Stimulated activated CD4-positive, alpha-beta T cell treated with anti-CD3 and anti-CD28 coated beads, Interleukin-2, amount 100 ng/mL, for 4 hours (primary cell): Measurements from ENCODE around the gene CD58.
"Not testable (repeated sequence)": the region's sequence is repeated elsewhere in the genome, so short reads cannot be mapped to it uniquely, and the experiment has no call there.

Experiments
- DNase-seq: peaks from one replicate; pipeline ENCODE4 v3.0.0-alpha.2; 2020; ENCODE audit warnings: low read depth

The CD58 gene

DNA sequence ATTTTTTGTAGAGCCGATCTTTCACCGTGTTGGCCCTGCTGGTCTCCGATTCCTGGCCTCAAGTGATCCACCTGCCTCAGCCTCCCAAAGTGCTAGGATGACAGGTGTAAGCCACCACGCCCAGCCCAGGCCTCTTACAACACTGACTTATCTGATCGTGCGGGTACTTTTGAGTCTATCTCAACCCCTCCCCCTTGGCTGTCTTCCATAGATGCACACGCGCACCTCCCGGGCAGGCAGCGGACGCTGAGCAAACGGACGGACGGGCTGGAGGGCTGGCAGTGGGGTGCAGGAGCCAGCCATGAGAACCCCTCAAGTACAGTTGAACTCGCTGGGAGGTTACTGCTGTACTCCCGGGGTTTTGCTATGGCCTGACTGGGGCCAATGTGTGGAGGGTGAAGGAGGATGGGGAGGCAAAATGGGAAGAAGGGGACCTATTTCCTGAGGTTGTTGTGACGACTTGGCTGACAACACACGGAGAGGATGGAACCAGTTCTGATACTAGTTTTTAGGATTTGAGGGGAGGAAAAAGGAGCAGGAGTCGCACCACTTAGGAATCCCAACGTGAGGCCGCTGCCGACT, 959 bp downstream of the CD58 start:
- DNase-seq: no peak

DNA sequence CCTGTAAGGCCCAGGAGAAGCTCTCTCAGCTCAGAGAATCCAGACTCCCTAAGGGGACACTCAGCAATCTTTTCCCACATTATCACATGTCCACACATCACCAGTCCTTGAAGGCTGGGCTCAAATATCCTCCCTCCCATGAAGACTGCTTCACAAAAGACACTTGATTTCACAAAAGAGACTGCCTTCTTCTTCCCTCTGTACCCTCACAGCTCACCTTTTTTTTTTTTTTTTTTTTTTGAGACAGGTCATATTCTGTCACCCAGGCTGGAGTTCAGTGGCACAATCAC, 1.5 kb downstream of the CD58 start:
- DNase-seq: no peak

DNA sequence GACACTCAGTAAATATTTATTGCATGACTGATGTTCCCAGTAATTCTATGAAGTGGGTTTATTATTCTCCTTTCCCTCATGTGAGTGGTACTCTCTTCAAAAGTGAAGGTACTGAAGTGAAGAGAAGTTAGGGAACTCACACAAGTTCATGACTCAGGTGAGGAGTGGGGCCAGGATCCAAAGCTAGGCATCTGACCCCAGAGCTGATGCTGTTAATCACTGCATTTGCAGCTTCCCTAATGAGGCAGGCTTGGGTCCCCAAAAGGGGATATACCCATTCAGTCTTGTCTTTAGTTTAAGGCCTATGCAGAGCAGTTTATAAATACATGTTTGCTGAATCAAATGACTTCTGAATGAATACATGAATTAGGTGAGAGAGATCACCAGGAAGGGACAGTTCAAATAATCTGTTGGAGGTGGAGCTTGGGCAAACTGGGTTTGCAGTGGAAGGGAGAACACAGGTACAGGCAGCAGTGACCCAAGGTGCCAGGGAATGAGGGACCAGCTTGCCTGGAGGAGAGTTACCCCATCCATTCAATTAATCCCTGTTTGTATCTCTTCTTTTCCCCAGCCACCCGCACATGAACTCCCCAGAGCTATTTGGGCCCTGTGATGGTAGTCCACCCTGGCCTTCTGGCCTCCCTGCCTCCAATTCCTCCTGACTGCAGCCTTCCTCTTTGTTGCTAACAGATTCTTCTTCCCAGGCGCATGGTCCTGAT, 2.0 kb downstream of the CD58 start:
- DNase-seq: no peak

DNA sequence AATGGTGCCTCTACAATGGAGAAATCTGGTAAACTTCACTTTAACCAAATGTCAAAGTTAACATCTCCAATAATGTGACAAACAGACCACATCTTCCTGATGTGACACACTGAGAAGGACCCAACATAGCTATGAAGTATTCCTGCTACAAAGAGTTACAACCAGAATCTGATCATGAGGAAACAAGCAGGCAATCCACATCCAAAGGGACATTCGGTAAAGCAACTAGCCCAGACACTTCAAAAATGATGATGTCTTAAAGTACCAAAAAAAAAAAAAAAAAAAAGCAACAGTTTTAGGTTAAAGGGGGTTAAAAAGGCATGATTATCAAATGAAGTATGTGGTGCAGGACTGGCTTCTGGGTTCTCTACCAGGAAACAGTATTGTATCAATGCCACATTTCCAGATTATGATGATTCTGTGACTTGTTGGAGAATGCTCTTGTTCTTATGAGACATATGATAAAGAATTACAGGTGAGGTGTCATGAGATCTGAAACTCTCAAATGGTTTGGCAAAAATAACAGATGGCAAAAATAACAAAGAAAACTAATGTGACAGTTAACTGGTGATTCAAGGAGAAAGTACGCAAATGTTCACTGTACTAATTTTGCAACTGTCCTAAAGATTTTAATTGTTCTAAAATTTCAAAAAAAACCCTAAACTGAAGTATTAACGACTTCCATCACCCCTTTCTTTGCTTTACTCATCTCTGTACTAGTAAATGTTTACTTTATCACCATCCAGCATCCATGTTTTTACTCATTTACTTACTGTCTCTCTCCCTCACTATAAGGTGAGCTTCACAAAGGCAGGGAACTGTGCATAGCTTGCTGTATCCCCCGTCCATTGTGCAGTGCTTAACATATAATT, 2.8 kb downstream of the CD58 start:
- DNase-seq: no peak

DNA sequence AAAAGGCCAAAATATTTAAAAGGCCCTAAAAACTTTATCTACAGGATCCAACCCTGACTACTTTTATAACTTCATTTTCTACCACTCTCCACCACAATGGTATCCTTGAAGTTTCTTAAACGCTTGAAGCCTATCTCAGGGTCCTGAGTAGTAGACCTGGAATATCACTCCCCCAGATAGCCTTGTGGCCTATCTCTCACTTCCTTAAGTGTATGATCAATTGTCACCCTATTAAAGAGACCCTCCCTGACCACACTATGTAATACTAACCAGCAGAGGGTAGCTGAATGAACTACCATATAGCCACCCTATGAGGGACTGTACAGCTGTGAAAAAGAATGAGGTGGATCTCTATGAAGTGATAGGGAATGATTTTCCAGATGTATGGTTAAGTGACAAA, 5.6 kb downstream of the CD58 start:
- no peak for DNase-seq

DNA sequence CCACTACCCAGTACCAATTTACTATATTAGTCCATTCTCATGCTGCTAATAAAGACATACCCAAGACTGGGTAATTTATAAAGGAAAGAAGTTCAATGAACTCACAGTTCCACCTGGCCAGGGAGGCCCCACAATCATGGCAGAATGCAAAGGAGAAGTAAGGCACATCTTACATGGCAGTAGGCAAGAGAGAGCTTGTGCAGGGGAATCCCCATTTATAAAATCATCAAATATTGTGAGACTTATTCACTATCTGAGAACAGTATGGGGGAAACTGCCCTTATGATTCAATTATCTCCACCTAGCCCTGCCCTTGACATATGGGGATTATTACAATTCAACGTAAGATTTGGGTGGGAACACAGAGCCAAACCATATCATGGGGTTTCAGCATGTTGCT, 6.4 kb downstream of the CD58 start:
- no peak for DNase-seq

DNA sequence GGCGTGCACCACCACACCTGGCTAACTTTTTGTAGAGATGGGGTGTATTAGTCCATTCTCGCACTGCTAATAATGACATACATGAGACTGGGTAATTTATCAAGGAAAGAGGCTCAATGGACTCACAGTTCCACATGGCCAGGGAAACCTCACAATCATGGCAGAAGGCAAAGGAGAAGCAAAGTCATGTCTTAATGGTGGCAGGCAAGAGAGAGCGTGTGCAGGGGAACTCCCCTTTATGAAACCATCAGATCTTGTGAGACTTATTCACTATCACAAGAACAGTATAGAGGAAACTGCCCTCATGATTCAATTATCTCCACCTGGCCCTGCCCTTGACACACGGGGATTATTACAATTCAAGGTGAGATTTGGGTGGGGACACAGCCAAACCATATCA, 8.4 kb downstream of the CD58 start:
- DNase-seq: not testable (repeated sequence)

DNA sequence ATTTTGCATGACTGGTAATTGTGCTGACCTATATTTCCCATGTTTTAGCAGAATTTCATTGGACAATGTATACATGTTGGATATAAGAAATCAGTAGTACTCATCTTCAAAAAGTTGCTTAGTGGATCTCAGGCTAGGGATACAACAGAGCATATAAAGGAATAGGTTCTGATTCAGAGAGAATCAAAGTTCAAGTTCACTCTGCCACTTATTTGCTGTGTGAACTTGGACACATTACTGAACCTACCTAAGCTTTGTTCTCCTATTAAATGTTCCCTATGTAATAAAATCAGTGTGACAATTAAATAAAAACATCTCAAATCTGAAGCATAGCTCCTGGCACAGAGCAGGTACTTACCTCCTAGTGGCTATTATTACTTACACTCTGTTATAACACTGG, 9.3 kb downstream of the CD58 start:
- DNase-seq: no peak

DNA sequence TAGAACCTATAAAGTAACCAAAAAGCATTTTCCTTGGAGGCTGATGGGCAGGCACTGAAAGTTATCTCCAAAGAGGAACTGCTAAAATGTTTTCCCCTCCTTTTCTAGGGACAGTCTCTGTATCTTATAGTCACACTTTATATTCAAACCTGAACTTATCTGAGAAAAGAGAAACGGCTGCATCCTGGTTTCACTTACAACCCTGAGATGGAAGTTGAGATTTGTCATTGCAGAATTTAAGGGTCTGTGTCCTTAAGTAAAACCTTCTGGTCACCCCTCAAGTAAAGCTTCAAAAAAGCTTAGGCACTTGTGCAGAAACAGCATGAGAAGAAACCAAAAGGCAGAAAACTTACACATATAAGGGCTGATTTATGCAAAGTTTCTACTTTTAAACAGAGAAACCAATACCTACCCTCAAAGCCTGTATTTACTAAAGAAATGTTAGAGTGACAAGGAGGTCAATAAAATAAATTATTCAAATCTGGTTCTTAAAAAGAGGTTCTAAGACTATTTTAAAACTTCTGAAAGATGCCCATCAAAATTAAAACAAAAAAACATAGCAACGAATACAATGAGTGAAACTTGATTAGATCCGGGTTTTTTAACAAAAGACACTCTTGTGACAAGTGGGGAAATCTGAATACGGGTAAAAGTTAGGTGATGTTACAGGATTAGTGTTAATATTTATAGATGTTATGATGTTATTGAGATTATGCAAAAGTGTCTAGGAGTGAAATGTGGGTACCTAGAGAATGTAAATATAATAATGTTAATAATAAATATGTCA, 9.9 kb downstream of the CD58 start:
- DNase-seq: no peak

DNA sequence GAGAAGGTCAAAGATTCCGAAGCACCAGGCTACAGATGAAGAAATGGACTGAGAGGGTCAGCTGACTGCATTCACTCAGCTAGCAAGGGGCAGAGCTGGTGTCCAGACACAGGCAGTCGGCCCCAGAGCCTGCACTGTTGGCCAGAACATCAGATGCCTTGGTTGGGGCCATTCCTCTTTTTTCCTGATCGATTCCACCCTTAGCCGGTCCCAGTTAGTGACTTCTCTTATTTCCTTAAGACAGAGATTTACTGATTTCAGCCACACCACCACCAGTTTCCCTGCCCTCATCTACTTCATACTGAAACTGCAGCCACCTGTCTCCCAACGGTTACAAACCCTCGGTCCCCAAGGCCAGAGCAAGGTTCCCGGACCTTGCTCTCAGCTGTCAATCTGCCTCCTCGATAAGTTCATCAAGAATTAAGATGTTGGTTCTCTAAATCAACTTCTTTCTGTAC, 11.5 kb downstream of the CD58 start:
- no peak for DNase-seq

DNA sequence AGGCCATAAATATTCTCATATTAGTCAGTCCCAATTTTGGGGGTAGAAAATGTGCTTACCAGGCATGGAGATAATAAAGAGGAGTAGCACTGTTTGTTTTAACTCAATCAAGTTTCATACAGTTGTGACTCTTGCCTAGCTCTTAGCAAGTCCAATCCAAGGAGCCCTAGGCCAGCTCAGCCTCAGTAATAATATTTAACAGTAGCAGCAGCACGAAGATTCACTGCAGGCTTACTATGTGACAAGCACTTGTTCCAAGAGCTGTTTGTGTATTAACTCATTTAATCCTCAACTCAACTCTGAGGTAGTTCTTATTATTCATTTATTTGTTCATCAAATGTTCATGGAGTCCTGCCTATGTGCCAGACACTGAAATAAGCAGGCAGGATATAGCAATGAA, 12.3 kb downstream of the CD58 start:
- DNase-seq: no peak

DNA sequence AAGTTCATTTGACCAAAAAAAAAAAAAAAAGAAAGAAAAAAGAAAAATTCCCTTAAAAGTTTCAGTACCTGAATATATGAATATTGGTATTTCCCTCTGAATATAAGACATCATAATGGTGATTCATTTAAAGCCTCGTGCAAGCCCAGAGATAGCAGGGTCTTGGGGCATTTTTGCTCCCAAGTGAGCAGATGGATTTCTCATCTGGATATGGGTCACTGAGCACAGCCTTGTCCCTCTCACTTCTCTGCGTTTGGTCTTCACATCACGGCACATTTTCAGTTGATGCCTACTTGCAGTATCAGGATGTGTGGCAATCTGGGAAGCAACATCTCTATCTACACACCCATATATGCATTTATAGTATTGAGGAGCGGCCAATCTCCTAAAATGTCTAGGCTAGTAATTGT, 12.7 kb downstream of the CD58 start:
- no peak for DNase-seq

DNA sequence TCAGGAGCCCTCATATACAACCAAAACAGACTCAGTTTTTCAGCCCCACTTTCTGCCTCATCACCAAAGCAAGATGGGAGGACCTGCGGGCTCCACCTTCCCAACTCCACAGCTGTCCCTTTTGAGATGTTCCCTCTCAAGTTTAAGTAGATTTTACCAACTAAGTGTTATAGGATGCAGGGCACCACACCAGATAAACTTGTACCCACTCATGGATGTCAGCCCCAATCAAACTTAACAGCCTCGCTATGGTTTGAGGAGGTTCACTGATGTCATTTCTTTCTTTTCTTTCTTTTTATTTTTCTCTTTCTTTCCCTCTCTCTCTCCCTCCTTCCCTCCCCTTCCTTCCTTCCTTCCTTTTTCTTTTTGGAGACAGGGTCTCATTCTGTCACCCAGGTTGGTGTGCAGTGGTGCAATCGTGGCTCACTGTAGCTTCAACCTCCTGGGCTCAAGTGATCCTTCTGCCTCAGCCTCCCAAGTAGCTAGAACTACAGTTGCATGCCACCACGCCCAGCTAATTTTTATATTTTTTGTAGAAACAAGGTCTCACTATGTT, 13.4 kb downstream of the CD58 start:
- DNase-seq: no peak

DNA sequence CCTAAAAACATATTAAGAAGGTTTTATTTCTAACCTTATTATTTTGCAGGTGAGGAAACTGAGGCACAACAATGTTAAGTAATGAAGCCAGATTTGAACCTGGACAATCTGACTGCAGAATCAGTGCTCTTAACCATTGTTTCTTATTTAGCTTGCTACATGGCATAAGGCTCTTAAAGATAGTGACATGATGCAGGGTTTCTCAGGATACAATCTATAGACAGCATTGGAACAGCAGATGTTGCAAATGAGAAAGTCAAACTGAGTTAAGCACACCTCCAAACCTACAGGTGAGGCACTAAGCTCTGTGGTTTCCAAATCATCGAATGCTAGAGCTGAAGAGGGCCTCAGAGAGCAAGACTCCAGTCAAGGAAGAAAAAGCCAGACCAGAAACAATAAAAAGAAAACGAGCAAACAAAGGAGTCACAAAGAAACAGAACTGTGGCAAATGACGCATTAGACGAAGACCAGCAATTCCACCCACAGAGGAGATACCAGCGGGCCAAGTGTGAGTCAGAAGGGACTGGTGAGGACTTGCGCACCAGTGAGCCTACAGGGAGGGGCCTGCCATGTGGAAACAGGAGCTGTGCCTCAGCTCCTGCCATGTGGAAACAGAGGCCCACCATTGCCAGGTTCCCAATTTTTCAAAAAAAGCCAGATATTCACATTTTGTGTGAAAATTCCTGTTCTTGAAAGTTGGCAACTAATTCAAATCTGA, 14.4 kb downstream of the CD58 start:
- peak; percentile 58 for DNase-seq

DNA sequence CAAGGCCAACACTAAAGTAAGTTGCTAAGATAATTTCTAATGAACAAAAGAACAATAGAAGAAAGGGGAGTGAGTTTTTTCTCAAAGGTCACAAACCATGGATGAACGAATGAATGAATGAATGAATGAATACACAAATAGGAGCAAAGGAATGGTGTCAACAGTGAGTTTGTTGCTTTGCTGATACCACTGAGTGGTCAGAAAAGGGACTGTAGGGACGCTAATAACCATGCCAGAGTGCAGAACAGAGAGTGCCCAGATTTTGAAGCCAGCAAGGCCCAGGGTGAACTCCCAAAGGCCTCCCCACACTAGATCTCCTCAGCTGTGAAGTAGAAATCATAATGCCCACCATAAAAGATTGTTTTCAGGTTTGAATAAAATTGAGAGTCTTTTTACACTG, 15.9 kb downstream of the CD58 start:
- DNase-seq: no peak

DNA sequence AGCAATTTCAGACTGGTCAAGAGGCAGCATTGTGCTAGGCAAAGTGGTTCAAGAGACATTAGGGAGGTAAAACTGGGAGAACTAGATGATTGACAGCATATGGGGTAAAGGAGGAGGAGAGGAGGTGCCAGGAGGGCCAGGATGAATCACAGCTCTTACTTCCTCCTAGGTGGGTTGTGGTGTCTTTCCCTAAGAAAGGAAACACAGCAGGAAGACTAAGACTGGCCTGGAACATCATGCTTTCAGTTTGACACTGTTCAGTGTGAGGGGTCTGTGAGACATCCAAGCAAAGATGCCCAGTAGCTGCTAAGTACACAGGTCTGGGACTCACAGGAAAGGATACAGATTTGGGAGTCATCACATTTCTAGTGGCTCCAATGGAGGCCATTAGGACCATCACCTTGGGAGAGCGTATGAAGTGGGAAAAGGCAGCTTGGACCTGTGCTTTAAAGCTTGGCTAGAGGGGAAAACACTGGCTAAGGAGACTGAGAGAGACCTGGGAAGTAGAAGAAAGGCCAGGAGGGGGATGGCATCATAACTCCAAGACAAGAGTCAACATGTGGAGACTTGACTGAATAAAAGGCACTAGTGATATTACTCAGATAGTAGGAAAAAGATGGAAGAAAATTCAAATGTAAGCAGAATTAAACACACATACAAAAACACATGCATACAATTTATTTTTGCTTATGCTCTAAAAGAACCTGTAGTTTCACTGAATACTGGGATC, 17.3 kb downstream of the CD58 start:
- no peak for DNase-seq

DNA sequence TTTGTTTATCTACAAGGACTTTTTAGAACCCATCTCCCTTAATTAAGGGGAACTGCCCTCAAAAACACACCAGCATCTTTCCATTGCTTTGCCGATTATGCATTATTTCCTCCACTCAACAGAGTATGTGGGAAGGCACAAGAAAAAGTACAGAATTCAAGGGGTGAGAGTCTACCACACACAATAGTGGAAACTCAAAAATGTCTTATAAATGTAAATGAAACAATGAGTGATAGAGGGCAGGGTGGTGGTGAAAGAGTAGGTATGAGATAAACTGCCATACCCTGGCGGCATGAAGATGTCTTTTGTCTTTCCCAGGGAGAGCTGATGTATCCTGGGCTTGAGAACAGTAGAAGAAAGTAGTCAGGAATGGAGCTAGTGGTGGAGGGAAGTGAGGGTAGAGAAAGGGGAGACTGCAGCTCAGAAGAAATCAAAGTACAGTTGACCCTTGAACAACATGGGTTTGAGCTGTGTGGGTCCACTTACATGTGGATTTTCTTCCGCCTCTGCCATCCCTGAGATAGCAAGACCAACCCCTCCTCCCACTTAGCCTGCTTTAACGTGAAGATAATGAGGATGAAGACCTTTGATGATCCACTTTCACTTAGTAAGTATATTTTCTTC, 24.4 kb downstream of the CD58 start:
- no peak for DNase-seq

DNA sequence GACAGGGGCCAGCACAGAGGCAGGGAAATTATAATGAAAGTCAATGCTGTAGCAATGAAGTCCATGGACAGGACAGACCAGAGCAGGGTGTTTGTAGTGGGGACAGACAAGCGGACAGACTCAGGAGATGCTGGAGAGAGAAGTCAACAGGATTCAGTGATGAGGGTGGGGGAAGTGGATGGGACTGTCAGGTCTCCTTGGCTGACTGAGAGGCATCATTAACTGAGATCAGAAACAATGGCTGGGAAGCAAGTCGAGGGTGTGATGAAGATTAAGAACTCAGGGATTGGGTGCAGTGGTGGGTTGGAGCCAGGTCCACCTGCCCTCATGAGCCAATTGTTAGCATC, 25.5 kb downstream of the CD58 start:
- no peak for DNase-seq

DNA sequence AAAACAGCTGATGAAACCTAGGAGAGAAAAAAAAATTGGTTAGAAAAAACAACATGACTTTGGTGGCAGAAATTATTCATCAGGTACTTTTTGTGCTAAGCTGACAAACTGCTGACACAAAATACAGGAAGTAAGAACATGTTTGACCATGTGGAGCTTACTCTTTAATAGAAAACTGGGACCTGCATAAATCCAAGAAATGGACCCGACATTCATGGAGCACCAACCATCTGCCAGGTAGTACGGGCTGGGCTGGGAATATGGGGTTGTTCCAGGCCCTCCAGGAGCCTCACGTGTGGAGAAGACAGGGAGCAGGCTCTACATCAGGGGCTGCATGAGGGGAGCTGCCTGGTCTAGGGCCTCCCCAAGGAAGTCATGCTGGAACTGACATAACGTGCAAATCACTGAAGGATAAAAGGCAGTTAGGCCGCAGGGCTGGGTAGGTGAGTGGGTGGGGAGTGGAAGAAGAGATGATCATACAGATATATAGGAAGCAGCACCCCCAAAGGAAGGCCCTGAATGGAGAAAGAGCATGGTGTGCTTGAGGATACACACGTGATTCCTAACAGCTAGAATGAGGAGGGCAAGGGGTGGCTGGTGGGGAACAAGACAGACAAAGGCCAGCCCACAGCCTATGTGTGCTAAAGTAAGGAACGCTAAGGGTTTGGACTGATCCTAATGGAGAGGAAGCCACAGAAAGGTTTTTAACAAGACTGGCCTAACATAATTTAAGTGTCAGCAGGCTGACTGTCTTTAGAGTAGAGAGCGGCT, 26.1 kb downstream of the CD58 start:
- no peak for DNase-seq

DNA sequence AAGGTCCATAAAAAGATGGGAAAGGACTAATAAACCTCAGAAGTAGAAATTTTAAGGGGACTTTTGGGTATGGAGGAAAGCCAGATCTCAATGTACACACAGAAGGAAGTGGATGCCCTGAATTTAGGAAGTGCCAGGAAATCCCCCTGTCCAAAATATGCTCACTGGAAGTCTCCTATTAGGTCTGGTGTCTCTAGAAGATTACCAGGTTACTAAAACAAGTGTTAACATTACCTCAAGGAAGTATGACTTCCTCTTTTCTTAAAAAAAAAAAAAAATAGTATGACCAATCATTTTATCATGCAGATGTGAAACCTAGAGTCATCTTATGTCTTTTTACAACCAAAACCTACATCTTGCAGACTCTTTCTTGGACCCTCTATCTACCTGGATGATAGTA, 30.7 kb downstream of the CD58 start:
- no peak for DNase-seq
